Thyroid gland (tissue), 4 donors: Measurements from ENCODE around the gene GLIS1.

Source experiments
- CTCF ChIP-seq, 6 experiments: fragments of 200-600 bp in 3 of 6; fragments of 450-650 bp in 3 of 6; sonication (generic) in 3 of 6; IDR thresholded peaks; one replicate each; pipeline ENCODE4 v1.5.1; 2016 to 2019; ENCODE audit warnings: antibody characterized with exemption in 6 of 6, mild to moderate bottlenecking in 2 of 6, inconsistent platforms in 1 of 6, moderate library complexity in 1 of 6
- POLR2A ChIP-seq, 2 donors: fragments of 450-650 bp; IDR thresholded peaks; one replicate each; pipeline ENCODE4 v1.6.1; 2017; ENCODE audit warnings: antibody characterized with exemption in 2 of 2, mild to moderate bottlenecking in 2 of 2, moderate library complexity in 1 of 2

GRCh38 chr1:53704804-53705445 lies 34.0 kb downstream of the GLIS1 start:
- TF ChIP-seq CTCF (IDR thresholded peaks at IDR 0.05) (no peak), POLR2A (IDR thresholded peaks at IDR 0.05) (no peak)
